Measurements from ENCODE around the gene ZNF568. TPM values are rescaled to one million over a fixed set of nuclear protein-coding genes. Genes with fewer than 3 reads are reported as not detected.

The ZNF568 gene
- polyA plus RNA-seq (2012; ENCODE audit: insufficient read depth, insufficient read length) = not detected

- DNase-seq (ENCODE audit: low read depth, low spot score) = peak; percentile 74
- H3K4me3 ChIP-seq (ENCODE audit: low read length) = peak within 1 kb of the TSS; percentile 54
Observed at GRCh38 chr19:36915992-36916830, at the start of gene ZNF568, which contains the start of gene ZNF829. Gene ZNF568, plus strand, starts transcription at chr19:36916332. Its CDS starts 6,439 bp downstream, at chr19:36922771. Gene ZNF829, minus strand, starts transcription at chr19:36916291. Its CDS starts 1,124 bp downstream, at chr19:36915167.

- no peak for DNase-seq (ENCODE audit: low read depth, low spot score)
- no peak overlapping the region for H3K4me3 ChIP-seq (ENCODE audit: low read length)
Observed at GRCh38 chr19:36876993-36877938, 38.9 kb upstream of the ZNF568 start.

GRCh38 chr19:36891768-36892357, 24.3 kb upstream of the ZNF568 start:
- H3K4me3 ChIP-seq (ENCODE audit: low read length) = no peak overlapping the region

GRCh38 chr19:36894849-36895383, 21.2 kb upstream of the ZNF568 start:
- H3K4me3 ChIP-seq (ENCODE audit: low read length) = no peak overlapping the region
- DNase-seq (ENCODE audit: low read depth, low spot score) = no peak

More at GRCh38 chr19:36891768-36892357, 24.3 kb upstream of the ZNF568 start:
- DNase-seq (ENCODE audit: low read depth, low spot score) = no peak

- DNase-seq (ENCODE audit: low read depth, low spot score) = no peak
- H3K4me3 ChIP-seq (ENCODE audit: low read length) = no peak overlapping the region
Observed at GRCh38 chr19:36898422-36898821, 17.7 kb upstream of the ZNF568 start.

- no peak for DNase-seq (ENCODE audit: low read depth, low spot score)
Observed at GRCh38 chr19:36916991-36917390, 859 bp downstream of the ZNF568 start.

GRCh38 chr19:36918090-36918489, 2.0 kb downstream of the ZNF568 start:
- DNase-seq (ENCODE audit: low read depth, low spot score) = no peak
- H3K4me3 ChIP-seq (ENCODE audit: low read length) = no peak overlapping the region

More at GRCh38 chr19:36916991-36917390, 859 bp downstream of the ZNF568 start:
- peak overlapping the region; percentile 54; the same call in 1 of the 2 replicates for H3K4me3 ChIP-seq (ENCODE audit: low read length)

GRCh38 chr19:36931684-36932083, 15.6 kb downstream of the ZNF568 start:
- H3K4me3 ChIP-seq (ENCODE audit: low read length) = no peak overlapping the region
- no peak for DNase-seq (ENCODE audit: low read depth, low spot score)

GRCh38 chr19:36939153-36939552, 23.0 kb downstream of the ZNF568 start:
- no peak overlapping the region for H3K4me3 ChIP-seq (ENCODE audit: low read length)
- DNase-seq (ENCODE audit: low read depth, low spot score) = no peak

- no peak for DNase-seq (ENCODE audit: low read depth, low spot score)
- no peak overlapping the region for H3K4me3 ChIP-seq (ENCODE audit: low read length)
Observed at GRCh38 chr19:36950335-36951119, 34.4 kb downstream of the ZNF568 start.

- no peak for DNase-seq (ENCODE audit: low read depth, low spot score)
- H3K4me3 ChIP-seq (ENCODE audit: low read length) = no peak overlapping the region
Observed at GRCh38 chr19:36962346-36962745, 46.2 kb downstream of the ZNF568 start.

GRCh38 chr19:36963280-36963679, 47.1 kb downstream of the ZNF568 start:
- no peak overlapping the region for H3K4me3 ChIP-seq (ENCODE audit: low read length)
- DNase-seq (ENCODE audit: low read depth, low spot score) = no peak

- no peak overlapping the region for H3K4me3 ChIP-seq (ENCODE audit: low read length)
- DNase-seq (ENCODE audit: low read depth, low spot score) = no peak
Observed at GRCh38 chr19:36972571-36972970, 56.4 kb downstream of the ZNF568 start.

- DNase-seq (ENCODE audit: low read depth, low spot score) = no peak
- no peak overlapping the region for H3K4me3 ChIP-seq (ENCODE audit: low read length)
Observed at GRCh38 chr19:36973021-36973843, 57.1 kb downstream of the ZNF568 start.

GRCh38 chr19:36973844-36974195, 57.7 kb downstream of the ZNF568 start:
- H3K4me3 ChIP-seq (ENCODE audit: low read length) = no peak overlapping the region
- no peak for DNase-seq (ENCODE audit: low read depth, low spot score)

GRCh38 chr19:36986131-36986530, 70.0 kb downstream of the ZNF568 start:
- no peak for DNase-seq (ENCODE audit: low read depth, low spot score)
- no peak overlapping the region for H3K4me3 ChIP-seq (ENCODE audit: low read length)

GRCh38 chr19:36986601-36987000, 70.5 kb downstream of the ZNF568 start:
- DNase-seq (ENCODE audit: low read depth, low spot score) = no peak
- no peak overlapping the region for H3K4me3 ChIP-seq (ENCODE audit: low read length)

All from Jurkat, Clone E6-1 (cell line).